Brain microvascular endothelial cell (primary cell): ENCODE measurements around the gene CDH22.

Source experiments
- DNase-seq: peaks from one replicate; pipeline ENCODE4 v3.0.0-alpha.2; 2020
- H3K27ac ChIP-seq: fragments of 250-450 bp; sonication (Bioruptor Pico); 2 replicates; pipeline ENCODE4 v1.5.1; 2020; ENCODE audit warnings: mild to moderate bottlenecking, moderate library complexity
- H3K27me3 ChIP-seq: fragments of 250-450 bp; sonication (Bioruptor Pico); replicated peaks from 2 replicates; pipeline ENCODE4 v1.5.1; 2020; ENCODE audit warnings: mild to moderate bottlenecking
- H3K36me3 ChIP-seq: fragments of 250-450 bp; sonication (Bioruptor Pico); replicated peaks from 2 replicates; pipeline ENCODE4 v1.5.1; 2020; ENCODE audit warnings: mild to moderate bottlenecking
- H3K4me3 ChIP-seq: 2 replicates; pipeline ENCODE4 v1.5.1; 2011; ENCODE audit warnings: low read depth, mild to moderate bottlenecking, control low read depth, low read length, moderate library complexity
- CTCF ChIP-seq: IDR thresholded peaks from 2 replicates; pipeline ENCODE4 v1.5.1; 2011; ENCODE audit warnings: low read depth, mild to moderate bottlenecking, moderate library complexity, low read length, control low read depth, inconsistent platforms; ENCODE audit errors: missing control alignments
- in situ Hi-C: cut with HindIII; loops from 2 replicates; pipeline ENCODE4 v1.10.0; 2017; ENCODE audit warnings: low sequenced_read_pairs, low pct_ligation_motif_present

CDH22 gene

GRCh38 chr20:46306743-46307138 is 1.6 kb downstream of the CDH22 start:
- in situ Hi-C loops = no loop called here

GRCh38 chr20:46305973-46306360 is 2.3 kb downstream of the CDH22 start:
- peaks cover 73% of the 10 kb centered on the region for H3K27me3 ChIP-seq
- no peaks in the 10 kb centered on the region for H3K36me3 ChIP-seq
- no peak overlapping the region for H3K27ac ChIP-seq
- in situ Hi-C loops = no loop called here
- H3K4me3 ChIP-seq = no peak overlapping the region
- no peak for TF ChIP-seq CTCF
- DNase-seq = no peak

More at GRCh38 chr20:46306743-46307138, 1.6 kb downstream of the CDH22 start:
- no peak overlapping the region for H3K27ac ChIP-seq
- no peak overlapping the region for H3K4me3 ChIP-seq
- no peak for DNase-seq
- TF ChIP-seq CTCF = no peak
- no peaks in the 10 kb centered on the region for H3K36me3 ChIP-seq
- H3K27me3 ChIP-seq = peaks cover 81% of the 10 kb centered on the region

- DNase-seq = no peak
- in situ Hi-C loops = no loop called here
- Histone ChIP-seq H3K4me3 (no peak overlapping the region), H3K36me3 (no peaks in the 10 kb centered on the region), H3K27me3 (peaks cover 68% of the 10 kb centered on the region), H3K27ac (no peak overlapping the region)
- no peak for TF ChIP-seq CTCF
Observed at GRCh38 chr20:46305331-46305972, 2.8 kb downstream of the CDH22 start.

GRCh38 chr20:46304852-46305251 is 3.4 kb downstream of the CDH22 start:
- Histone ChIP-seq H3K4me3 (no peak overlapping the region), H3K36me3 (no peaks in the 10 kb centered on the region), H3K27ac (no peak overlapping the region), H3K27me3 (peaks cover 62% of the 10 kb centered on the region)
- in situ Hi-C loops = no loop called here
- no peak for DNase-seq
- TF ChIP-seq CTCF = no peak

GRCh38 chr20:46304361-46304760 is 3.9 kb downstream of the CDH22 start:
- no peak for TF ChIP-seq CTCF
- H3K4me3 ChIP-seq = no peak overlapping the region
- peaks cover 57% of the 10 kb centered on the region for H3K27me3 ChIP-seq
- H3K36me3 ChIP-seq = no peaks in the 10 kb centered on the region
- in situ Hi-C loops = no loop called here
- H3K27ac ChIP-seq = no peak overlapping the region
- DNase-seq = no peak

- in situ Hi-C loops = no loop called here
Observed at GRCh38 chr20:46303176-46303956, 4.9 kb downstream of the CDH22 start.

More at GRCh38 chr20:46303176-46303956, 4.9 kb downstream of the CDH22 start:
- H3K36me3 ChIP-seq = no peaks in the 10 kb centered on the region
- H3K27me3 ChIP-seq = peaks cover 47% of the 10 kb centered on the region
- no peak for TF ChIP-seq CTCF
- no peak overlapping the region for H3K27ac ChIP-seq
- DNase-seq = no peak
- no peak overlapping the region for H3K4me3 ChIP-seq
